Cerebellar cortex (tissue), 1 donor: ENCODE measurements around the gene UBE2D2.
A peak's percentile ranks its signal among the peaks of the same experiment; 100 is the strongest.

ENCODE experiments used
- DNase-seq: peaks from one replicate; pipeline ENCODE4 v3.0.0-alpha.2; 2015; ENCODE audit warnings: low spot score

The UBE2D2 gene

DNA sequence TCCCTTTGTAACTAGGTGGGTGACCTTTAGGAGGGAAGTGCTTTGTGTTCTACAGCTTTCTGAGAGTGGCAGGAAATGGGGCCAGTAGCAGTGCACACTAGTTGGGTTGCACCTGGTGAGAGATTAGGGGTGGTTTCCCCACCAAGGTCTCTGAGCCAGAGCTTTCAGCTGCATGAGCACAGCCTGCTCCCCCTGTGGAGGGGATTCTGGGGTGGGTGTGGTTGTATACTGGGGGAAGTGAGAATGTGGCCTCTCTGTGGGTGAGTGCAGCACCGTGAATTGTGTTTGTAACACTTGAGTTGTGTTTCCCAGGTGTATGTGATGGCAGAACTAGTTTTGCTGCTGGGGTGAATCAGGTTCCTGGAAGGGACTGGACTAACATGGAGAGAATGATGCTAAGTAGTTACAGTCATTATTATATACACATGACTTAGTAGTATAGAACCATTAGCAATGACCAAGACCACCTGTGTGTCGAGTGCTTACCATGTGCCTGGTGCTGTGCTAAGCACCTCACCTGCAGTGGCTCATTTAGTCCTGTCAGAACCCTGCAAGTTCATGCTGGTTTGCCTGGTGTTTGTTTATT is 75.2 kb downstream of the UBE2D2 start:
- DNase-seq: peak; percentile 17

DNA sequence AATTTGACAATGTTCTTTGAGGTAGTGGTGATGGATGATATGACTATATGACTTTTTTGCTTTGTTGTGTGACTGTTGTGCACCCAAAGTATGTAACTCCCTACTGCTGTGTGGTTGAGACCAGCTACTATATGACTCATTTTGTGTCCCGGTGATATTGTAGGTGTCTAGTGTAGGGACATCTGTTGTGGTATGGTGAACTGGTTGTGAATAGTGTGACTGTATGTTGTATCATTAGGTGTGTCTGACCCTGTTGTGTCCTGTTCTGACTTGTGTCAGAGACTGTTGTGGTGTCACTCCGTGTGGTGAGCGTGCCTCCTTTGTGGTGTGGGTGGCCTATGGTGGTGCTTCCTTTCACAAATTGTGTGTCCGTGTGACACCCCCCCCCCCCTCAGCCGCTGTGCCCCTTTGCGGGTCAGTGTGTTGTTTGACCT is 75.9 kb downstream of the UBE2D2 start:
- peak; percentile 25 for DNase-seq

DNA sequence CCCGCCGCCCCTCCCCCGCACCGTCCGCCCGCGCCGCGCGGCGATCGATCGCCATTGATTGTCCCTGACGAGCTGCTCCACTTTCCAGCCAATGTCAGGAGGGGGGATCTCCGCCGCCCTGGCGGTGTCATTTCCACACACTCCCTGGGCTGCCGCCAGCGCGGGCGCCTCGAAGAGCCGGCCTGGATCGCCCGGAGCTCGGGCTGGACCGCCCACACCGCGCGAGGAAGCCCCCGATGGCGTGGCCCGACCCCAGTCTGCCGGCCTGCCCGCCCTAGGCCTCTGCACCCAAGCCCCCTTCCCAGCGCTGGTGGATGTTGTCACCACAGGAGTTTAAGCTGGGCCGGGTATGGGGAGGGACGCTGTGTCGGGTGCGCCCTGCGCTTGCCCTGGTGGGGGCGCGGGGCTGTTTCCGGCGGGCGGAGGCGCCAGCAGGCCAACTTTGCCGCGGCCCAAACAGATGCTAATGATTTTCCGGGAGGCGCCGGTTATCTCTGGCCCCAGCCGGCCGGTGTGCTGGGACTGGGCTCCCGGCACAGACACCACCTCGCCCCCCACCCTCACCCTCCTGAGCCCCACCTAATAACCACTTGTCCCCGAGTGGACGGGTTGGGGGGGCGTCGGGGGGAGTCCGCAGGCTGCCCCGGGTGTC is 76.4 kb downstream of the UBE2D2 start:
- peak; percentile 73 for DNase-seq

DNA sequence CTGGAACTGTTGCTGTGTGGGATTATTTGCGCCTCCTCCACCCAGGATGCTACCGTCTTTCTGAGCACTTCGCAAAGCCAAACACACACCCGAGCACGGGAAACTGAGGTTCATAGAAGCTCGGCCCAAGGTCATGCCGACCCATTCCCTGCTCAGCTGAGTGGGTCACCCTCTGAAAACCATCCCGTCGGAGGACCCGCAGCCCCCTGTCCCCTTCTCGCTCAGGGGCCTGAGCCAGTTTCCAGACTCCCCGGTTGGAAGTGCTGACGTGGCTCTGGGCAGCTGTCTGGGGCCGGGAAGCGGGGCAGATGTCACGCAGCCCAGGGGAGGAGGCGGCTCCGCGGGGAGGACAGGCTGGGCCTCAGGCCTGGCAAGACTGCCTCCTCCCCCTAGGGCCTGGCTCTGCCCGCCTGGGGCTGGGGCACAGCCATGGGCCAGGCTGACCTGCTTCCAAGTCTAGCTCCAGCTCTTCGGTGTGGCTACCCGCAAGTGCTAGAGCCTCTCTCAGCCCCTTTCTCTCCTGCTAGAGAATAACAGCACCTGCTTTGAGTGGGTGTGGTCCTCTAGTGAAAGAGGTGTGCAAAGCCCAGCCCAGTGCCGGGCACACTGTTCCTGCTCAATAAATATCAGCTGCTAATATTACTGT is 77.1 kb downstream of the UBE2D2 start:
- peak; percentile 77 for DNase-seq

DNA sequence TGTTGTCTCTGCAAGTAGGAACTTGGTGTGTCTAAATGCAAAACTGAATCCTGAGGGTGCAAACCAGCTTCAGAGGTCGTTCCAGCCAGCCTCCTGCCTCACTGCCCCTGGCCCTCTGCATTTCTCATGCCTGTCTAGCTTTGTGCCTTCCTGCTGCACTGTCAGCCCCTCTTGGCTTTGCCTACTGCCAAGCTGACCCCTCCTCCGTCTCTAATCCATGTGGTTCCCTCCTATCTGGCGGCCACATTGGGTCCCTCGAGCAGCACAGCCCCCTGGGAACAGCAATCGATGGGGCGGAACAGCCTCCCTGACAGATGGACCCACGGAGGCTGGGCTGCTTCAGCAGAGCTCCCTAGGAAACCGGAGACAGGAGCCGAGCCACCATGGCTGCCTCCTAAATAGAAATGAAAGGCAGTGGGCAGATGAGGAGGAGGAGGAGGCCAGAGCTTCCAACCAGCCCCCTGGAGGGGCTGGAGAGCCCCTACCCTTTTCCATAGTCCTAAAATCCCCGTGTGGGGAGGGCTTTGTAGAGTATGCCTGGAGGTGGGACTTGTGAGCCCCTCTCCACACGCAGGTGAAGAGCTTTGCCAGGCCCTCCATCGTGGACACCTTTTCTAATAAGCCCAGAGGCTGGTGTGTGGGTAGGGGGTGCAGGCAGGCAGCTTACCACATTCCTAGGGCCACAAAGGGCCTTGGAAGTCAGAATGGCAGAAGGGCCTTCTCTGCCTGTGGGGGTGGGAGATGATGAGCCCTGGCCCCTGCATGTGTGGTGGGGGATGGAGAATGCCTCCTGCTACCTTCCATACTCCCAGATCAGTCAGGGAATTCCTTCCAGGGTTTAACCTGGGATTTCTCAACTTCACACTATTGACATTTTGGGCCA is 77.8 kb downstream of the UBE2D2 start:
- peak; percentile 20 for DNase-seq

DNA sequence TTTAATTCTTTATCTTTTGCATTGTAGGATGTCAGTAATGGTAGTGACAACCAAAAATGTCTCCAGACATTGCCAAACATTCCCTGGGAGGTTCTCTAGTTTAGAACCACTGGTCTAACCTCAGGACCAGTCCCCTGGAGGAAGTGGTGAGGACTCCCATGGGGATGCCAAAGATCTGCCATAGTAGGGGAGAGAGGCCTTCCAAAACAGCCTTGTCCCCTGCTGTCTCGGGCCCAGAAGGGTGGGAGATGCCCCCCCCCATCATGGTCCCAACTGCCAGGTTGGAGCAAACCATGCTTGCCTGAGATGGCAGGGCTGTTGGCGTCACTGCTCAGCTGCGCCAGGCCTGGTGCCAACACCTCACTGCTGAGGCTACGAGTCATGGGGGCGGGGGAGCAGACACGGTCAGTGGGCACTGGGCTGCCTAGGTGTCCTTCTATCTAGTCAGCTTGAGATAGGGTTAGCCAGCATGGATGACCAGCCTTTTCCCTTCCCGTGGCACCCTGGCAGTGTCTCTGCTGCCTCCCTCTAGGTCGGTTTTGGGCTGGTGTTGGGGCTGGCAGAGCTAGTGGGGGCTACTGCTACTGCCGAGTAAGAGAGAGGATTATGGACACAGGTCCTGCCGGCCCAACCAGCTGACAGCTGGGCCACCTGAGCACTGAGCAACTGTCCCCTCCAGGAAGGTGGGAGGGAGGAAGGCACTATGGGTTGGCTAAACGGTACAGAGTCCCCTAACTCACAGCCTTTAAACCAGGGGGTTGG is 78.7 kb downstream of the UBE2D2 start:
- DNase-seq: peak; percentile 50

DNA sequence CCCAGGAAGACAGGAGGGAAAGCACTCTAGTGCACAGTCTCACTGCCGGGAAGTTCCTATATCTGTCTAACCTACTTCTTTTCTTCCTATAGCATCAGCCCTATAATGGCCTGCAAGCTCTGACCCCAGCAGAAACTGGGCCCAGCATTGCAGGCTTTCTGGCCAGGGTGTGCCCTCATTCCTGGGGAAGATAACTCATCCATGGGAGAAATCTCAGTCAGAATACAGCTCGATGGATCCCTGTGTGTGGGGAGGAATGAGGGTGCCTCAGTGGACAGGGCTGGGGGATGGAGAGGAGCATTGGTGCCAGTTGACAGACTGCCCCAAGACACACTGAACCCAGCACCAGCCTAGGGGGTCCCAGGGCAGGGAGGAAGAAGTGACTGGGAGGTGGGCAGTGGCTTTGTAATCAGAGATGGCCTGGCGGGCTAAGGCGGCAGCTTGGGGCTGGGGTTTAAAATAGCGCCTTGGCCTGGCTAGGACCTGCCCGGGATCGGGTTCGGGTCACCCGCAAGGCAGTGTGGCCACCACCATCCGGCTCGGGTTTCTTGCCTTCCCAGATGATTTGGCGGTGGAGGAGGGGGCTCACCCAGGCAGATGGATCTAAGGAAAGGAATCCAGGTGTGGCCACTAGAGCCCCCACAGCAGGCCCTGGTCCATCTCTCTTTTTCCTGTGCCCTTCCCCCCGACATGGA is 79.4 kb downstream of the UBE2D2 start:
- no peak for DNase-seq

DNA sequence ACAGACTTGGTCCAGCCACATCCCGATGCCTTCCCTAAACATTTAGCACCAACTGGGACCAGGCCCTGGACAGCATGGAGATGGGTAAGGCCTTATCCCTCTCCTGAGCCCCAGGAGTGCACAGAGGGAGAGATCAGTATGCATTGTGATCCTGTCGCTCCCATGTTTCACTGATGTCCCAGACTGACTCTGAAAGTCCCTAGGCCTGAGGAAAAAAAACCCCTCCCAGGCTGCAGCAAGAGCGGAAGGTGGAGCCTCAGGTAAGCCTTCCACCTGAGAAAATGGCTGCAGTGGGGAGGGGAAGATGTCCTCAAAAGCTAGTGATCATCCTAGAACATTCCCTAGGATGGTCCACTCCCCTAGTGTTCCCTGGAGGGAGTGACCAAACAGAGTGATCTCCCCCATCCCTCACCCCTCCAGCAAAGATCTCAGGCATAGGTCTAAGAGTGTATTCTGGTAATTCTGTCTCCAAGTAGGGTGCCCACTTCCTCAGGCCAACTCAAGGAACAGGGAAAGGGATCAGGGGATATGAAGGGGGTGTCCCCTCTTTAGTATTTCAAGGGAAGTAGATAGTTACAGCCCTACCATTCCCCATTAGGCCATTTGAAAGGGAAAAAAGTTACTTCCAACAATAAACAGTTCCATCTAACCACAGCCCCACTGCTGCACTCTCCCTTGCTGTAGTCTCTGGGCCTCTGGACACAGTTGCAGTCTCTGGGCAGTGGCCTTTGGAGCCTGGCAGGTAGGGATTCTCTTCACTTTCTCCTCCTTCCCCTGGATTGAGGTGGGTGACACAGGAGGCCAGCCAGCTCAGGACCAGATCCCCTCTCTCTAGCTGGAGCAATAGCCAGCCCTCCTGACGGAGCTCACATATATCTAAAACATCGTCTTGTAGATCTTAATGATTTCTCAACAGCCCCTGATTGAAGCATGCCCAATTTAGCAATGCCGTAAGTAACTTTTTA is 80.3 kb downstream of the UBE2D2 start:
- DNase-seq: peak; percentile 34

DNA sequence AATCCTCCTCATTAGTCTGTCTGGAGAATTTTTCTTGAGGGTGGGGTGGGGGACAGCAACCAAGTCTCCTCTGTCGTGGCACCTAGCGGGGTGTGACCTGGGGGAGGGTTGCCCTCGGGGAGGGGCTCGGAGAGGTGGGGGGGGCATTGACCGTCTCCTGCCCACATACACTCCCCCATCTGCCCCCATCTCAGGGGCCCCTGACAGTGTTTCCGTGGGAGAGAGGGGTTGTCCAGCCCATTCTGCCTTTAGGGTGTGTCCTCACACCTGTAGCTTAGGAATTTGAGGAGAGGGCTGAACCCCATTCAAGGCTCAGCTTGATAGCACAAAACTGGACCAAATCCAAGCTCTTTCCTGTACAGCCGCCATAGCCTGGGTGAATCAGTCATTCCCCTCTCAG is 81.1 kb downstream of the UBE2D2 start:
- DNase-seq: no peak

DNA sequence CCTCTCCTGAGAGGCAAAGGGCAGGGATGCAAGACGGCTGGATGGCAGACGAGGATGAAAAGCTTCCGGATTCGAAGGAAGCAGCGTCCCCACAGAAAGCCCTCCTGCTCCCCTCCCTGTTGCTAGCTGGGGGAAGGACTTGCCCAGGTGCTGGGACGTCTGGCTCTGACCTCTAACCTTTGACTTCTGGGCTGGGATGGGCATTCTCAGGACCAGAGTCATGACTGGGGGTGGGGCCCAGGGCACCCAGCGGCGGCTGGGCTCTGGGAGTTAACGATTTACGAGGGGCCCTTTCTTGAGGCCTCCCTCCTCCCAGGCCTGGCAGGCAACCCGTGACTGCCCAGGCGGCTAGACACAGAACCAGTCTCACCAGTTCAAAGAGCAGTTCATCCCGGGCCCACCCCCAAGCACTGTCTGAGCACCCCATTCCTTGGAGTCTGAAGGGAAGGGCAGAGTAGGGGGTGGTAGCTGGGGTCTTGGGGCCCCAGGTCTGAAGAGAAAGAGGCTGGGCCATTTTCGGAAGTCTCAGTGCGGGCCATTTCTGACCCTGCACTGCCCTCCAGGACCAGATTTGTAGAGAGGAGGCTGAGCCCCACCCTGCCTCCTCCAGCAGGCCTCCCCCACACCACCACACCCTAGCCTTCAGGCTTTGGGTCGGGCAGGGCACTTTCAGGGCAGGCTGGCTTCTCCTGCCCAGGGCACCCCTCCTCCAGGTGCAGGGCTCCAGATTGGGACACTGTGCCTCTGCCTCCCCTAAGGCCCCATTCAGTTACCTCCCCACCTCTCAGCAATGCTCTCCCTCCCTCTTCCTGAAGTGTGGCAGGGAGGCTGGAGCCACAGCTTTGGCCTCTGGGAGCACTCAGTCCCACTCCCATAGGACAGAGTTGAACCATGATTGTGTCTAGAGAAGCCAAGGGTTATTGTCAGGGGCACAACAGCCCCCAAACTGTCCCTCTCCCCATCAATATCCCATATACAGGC is 82.0 kb downstream of the UBE2D2 start:
- no peak for DNase-seq

DNA sequence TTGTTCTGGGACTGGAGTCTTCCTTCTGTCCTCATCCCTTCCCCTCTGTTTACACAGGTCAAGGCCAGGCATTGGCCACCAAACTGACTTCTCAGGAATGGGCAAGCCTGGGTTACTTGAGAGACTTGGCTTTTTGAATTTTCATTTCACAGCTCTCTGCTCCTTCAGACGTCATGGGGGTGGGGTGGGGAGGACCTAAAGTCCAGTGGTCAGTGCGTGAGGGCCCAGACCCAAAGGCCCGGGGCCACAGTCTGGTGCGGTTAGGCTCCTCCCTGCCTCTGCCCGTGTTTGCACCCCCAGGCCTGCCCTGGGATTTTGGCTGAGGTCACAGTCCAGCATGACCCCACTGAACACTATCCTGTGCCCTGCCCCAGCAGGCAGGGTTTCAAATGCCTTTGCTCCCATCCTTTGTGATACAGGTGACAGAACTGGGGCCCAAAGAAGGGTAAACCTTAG is 82.9 kb downstream of the UBE2D2 start:
- no peak for DNase-seq

DNA sequence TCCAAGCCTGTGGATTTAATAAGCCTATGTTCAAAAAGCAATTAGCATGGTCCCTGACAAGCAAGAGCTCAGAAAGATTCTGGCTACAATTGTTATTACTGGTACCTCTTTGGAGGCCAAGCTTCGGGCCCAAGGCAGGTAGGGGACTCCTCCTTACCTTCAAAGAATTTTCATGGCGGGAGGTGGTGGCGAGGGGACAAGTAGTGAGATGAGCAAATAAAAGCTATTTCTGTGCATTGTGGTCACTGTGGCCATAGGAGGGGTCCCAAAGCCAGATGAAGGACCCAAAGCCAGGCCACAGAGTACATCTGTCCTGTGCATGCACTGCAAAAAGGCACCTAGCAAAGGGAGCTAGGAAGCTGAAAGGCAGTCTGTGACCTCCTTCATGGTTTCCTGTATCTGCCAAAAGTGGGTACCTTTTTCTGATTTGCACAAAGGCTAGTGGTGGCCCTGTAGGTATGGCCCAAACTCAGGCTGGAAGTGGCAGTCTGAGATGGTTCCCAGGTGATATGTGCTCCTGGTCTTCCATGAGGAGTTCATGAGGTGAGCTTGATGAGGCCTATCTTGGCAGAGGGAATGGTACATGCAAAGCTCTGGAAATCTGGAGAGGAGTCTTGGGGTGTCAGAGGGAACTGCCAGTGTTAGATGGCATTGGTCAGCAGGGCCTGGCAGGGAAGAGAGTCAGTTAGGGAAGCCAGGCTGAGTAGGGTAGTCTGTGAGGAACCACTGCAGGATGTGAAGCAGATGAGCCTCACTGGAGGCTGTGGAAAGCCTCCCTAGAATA is 83.7 kb downstream of the UBE2D2 start:
- DNase-seq: peak; percentile 36

DNA sequence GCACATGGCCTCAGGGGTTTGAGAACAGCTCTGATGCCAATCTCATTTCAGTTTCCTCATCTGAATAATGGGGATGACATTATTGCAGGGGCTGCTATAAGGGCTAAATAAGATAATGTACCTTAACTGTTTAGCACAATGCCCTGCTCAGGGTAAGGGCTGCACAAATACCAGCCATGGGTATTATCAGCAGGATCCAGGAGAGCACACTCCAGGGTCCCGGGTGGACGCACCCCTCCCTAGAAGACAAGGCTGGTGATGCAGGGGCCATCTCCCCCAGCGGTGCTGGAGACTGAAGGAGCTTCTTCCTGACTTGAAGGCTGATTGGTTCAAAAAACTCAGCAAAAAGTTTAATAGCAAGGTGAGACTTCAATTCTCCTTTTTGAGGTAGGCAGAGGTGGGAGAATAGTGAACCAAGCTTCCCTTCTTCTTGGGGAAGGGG is 84.3 kb downstream of the UBE2D2 start:
- DNase-seq: no peak

DNA sequence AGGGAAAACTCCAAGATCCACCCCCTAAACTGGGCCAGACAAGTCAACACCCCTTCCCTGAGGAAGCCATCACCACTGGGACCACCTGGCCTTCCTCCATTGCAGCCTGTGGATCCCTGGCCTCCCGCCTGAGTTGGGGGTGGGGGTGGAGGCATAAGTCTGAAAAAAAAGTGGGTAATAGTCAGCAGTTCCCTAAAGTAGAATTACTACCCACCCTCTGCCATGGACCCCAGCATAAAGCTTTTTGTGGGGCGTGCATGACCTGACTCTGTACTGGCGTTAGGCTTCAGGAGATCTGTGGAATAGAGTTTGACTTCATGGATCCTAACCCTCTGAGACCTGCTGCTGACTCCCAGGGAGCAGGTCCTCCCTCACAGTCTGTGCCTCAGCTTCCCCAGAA is 85.0 kb downstream of the UBE2D2 start:
- DNase-seq: no peak

DNA sequence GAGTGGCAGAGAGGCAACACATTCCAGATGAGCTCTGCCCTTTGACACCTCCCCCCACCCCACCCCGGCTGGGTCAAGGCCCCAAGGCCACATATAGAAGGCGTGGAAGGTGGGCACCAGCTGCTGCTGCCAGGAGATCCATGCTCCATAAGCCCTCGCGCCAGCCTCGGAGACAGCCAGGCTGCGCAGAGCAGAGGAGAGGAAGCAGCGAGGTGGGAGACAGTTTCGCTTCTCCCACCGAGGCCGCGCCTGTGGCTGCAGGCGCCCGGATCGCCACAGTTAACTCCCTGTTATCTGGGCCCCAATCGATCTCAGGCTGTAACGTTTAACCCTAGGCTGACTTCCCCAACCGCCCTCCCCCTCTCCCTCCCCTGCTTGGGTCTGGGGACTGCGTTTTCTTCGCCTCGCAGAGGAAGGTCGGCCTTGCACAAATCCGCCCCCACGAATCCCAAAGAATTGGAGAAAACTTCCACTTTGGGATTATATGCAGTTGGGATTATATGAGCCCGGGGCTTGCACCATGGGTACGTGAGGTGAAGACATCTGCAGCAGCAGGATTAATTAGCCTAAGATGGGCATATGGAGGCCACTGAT is 85.9 kb downstream of the UBE2D2 start:
- no peak for DNase-seq

DNA sequence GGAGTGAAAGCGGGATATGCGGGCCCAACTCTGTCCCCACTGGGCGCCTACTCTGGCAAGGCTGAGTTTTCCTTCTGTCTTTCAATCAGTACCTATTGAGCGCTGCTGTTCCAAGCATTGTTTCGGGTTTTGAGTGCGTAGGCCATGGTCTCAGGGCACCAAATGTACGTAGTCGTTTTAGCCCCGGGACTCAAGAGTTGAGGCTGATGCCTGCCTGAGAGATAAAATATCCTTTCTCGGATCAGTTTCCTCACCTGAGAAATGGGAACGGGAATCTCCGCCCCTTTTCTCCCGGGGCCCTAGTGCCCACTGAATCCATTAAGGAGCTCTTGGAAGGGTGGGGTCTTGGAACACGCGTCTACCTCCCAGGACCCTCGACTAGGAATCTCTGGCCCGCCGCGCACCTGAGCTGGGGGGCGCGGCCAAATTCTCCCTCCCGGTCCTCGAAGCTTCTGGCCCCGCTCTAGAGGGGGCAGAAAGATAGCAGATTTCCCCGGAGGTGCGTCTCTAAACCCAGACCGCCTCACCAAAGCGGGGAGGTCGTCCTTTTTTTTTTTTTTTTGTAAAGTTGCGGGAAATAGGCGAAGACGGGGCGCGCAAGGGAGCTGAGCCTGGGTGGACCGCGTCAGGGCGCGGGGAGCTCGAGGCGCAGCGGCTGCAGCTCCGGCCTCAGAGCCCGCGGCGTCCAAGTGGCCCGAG is 86.5 kb downstream of the UBE2D2 start:
- DNase-seq: peak; percentile 65
